Vagina (tissue), 2 donors: ENCODE data around the gene NES.

Experiments used
- CTCF ChIP-seq, 3 experiments: fragments of 450-650 bp in 2 of 3; fragments of 200-600 bp in 1 of 3; sonication (generic) in 1 of 3; IDR thresholded peaks; one replicate each; pipeline ENCODE4 v1.5.1; 2017 to 2019; ENCODE audit warnings: antibody characterized with exemption in 3 of 3, mild to moderate bottlenecking in 2 of 3, moderate library complexity in 2 of 3
- POLR2A ChIP-seq, 2 donors: fragments of 450-650 bp; IDR thresholded peaks; one replicate each; pipeline ENCODE4 v1.6.1; 2017; ENCODE audit warnings: antibody characterized with exemption in 2 of 2, mild to moderate bottlenecking in 2 of 2, moderate library complexity in 2 of 2
- POLR2AphosphoS5 ChIP-seq, 2 donors: sonication (generic); formaldehyde crosslinking; IDR thresholded peaks; one replicate each; pipeline ENCODE4 v1.9.0; 2017; ENCODE audit warnings: antibody characterized with exemption in 2 of 2, mild to moderate bottlenecking in 2 of 2, low read depth in 1 of 2; ENCODE audit not compliant: insufficient read depth in 1 of 2

- TF ChIP-seq CTCF (IDR thresholded peaks at IDR 0.05), result no peak
- TF ChIP-seq POLR2AphosphoS5 (IDR thresholded peaks at IDR 0.05; ENCODE audit: insufficient read depth in 1 of 2, low read depth in 1 of 2), result no peak
- no peak for TF ChIP-seq POLR2A (IDR thresholded peaks at IDR 0.05)
Measured at GRCh38 chr1:156676114-156676819, 940 bp downstream of the NES start.
